HG03520 (cell line): ENCODE measurements around the gene TMCC1.
"Not testable (repeated sequence)": the region's sequence is repeated elsewhere in the genome, so short reads cannot be mapped to it uniquely, and the experiment has no call there.

Experiments used
- ATAC-seq: cut with Tn5 transposase; IDR thresholded peaks from one replicate; pipeline ENCODE4 v1.9.1; 2021; ENCODE audit warnings: mild to moderate bottlenecking, moderate library complexity; ENCODE audit not compliant: unreplicated experiment

TMCC1 gene

GRCh38 chr3:129656659-129657247, 236.8 kb downstream of the TMCC1 start:
- ATAC-seq, result no peak

- no peak for ATAC-seq
Measured at GRCh38 chr3:129655291-129655700, 238.2 kb downstream of the TMCC1 start.

- ATAC-seq, result no peak
Measured at GRCh38 chr3:129654131-129654530, 239.4 kb downstream of the TMCC1 start.

GRCh38 chr3:129653019-129653418, 240.5 kb downstream of the TMCC1 start:
- no peak for ATAC-seq

GRCh38 chr3:129651435-129652202, 241.9 kb downstream of the TMCC1 start:
- no peak for ATAC-seq

GRCh38 chr3:129650256-129650872, 243.1 kb downstream of the TMCC1 start:
- ATAC-seq, result no peak

GRCh38 chr3:129648391-129648790, 245.1 kb downstream of the TMCC1 start:
- ATAC-seq, result no peak

GRCh38 chr3:129645286-129645685, 248.2 kb downstream of the TMCC1 start:
- no peak for ATAC-seq

GRCh38 chr3:129644836-129645235, 248.7 kb downstream of the TMCC1 start:
- ATAC-seq, result no peak

GRCh38 chr3:129641567-129642260, 251.8 kb downstream of the TMCC1 start:
- not testable (repeated sequence) for ATAC-seq

- not testable (repeated sequence) for ATAC-seq
Measured at GRCh38 chr3:129640985-129641384, 252.5 kb downstream of the TMCC1 start.

GRCh38 chr3:129638481-129638880, 255.0 kb downstream of the TMCC1 start:
- ATAC-seq, result no peak

GRCh38 chr3:129636082-129636481, 257.4 kb downstream of the TMCC1 start:
- no peak for ATAC-seq

- no peak for ATAC-seq
Measured at GRCh38 chr3:129635656-129636055, 257.9 kb downstream of the TMCC1 start.

- ATAC-seq, result no peak
Measured at GRCh38 chr3:129633751-129634481, 259.6 kb downstream of the TMCC1 start.

- no peak for ATAC-seq
Measured at GRCh38 chr3:129632977-129633376, 260.5 kb downstream of the TMCC1 start.

GRCh38 chr3:129632556-129632955, 261.0 kb downstream of the TMCC1 start:
- no peak for ATAC-seq

- ATAC-seq, result no peak
Measured at GRCh38 chr3:129632056-129632455, 261.5 kb downstream of the TMCC1 start.

- no peak for ATAC-seq
Measured at GRCh38 chr3:129629011-129629410, 264.5 kb downstream of the TMCC1 start.

GRCh38 chr3:129628169-129628522, 265.4 kb downstream of the TMCC1 start:
- no peak for ATAC-seq
